Transverse colon (tissue), 4 donors: ENCODE measurements around the gene USP48.

Source experiments
- CTCF ChIP-seq, 5 experiments: fragments of 200-600 bp in 3 of 5; fragments of 450-650 bp in 2 of 5; sonication (generic) in 3 of 5; IDR thresholded peaks; 1 replicate in 2 of 5; 2 replicates in 3 of 5; pipeline ENCODE4 v1.5.1; 2016 to 2017; ENCODE audit warnings: antibody characterized with exemption in 5 of 5, inconsistent platforms in 3 of 5, mild to moderate bottlenecking in 2 of 5, moderate library complexity in 1 of 5
- POLR2A ChIP-seq: fragments of 450-650 bp; IDR thresholded peaks from one replicate; pipeline ENCODE4 v1.6.1; 2016; ENCODE audit warnings: antibody characterized with exemption, mild to moderate bottlenecking, moderate library complexity
- POLR2AphosphoS5 ChIP-seq, 3 donors: sonication (generic); formaldehyde crosslinking; IDR thresholded peaks; one replicate each; pipeline ENCODE4 v1.6.1; 2016; ENCODE audit warnings: antibody characterized with exemption in 3 of 3

DNA sequence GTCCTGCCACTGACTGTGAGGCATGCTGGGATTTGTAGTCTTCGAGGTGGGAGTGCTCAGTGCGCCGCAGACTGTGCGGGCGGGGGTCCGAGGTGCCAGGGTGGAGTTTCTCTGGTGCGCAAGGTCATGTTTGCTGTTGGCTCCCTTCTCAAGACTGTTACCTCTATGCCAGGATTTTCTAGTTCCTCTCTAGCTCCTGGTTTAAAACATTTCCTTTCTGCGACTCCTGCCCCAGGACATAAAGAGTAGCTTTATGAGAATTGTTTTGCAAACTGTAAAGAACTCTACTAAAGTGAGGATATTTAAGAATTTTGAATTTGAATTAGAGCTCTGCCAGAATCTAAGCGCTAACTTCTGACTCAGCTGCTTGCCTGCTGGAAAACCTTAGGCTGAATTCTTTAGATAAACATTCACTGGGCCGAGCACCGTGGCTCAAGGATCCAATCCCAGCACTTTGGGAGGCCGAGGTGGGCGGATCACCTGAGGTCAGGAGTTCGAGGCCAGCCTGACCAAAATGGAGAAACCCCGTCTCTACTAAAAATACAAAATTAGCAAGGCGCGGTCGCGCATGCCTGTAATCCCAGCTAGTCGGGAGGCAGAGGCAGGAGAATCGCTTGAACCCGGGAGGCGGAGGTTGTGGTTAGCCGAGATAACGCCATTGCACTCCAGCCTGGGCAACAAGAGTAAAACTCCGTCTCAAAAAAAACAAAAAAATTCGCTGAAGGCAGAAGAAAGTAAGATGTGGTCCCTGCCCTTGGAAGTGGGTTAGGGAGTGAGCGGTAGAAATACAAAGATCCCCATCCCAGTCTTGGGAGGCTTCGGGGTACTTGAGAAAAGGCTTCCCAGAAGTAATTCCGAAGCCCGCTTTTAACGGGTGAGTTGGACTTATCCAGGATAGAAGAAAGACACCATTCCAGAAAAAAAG, 992 bp upstream of the USP48 start:
- TF ChIP-seq CTCF (IDR thresholded peaks at IDR 0.05) (no peak), POLR2A (no peak), POLR2AphosphoS5 (IDR thresholded peaks at IDR 0.05) (no peak)
